Pancreas (tissue), 10 donors: Measurements from ENCODE around the gene AFDN. TPM values are rescaled to one million over a fixed set of nuclear protein-coding genes. Genes with fewer than 3 reads are reported as not detected.

ENCODE experiments used
- ATAC-seq, 4 donors: fragments of 200-7000 bp; cut with Tn5 transposase; one replicate each; pipeline versions ENCODE4 v1.8.0 to v1.9.1; 2020; ENCODE audit warnings: mild to moderate bottlenecking in 4 of 4, moderate library complexity in 4 of 4
- DNase-seq, 6 donors: peaks; one replicate each; pipeline ENCODE4 v3.0.0-alpha.2; 2020
- FAIRE-seq: peaks from 2 replicates; lab custom pipeline; 2012; peaks lifted over from hg19 to GRCh38; lab: Jason Lieb, UNC
- H3K27ac ChIP-seq, 4 donors: fragments of 200-600 bp; sonication (generic); 1 replicate in 3 of 4; 2 replicates in 1 of 4; pipeline versions ENCODE4 v1.5.0 to v1.8.0; 2020
- H3K27me3 ChIP-seq, 4 donors: fragments of 200-600 bp; one replicate each; pipeline ENCODE4 v1.8.0; 2021
- H3K36me3 ChIP-seq, 3 donors: fragments of 200-600 bp; sonication (generic) in 1 of 3; one replicate each; pipeline versions ENCODE4 v1.5.0 to v1.8.0; 2020 to 2021
- H3K4me1 ChIP-seq, 3 donors: fragments of 200-600 bp; one replicate each; pipeline ENCODE4 v1.8.0; 2021
- H3K4me3 ChIP-seq, 4 donors: fragments of 200-600 bp; sonication (generic) in 2 of 4; one replicate each; pipeline versions ENCODE4 v1.5.0 to v1.8.0; 2020 to 2021
- H3K9me3 ChIP-seq, 4 donors: fragments of 200-600 bp; one replicate each; pipeline ENCODE4 v1.8.0; 2021
- WGBS, 2 donors: extraction: QIAGEN DNeasy Blood & Tissue Kit; methylation state at CpG; one replicate each; pipeline ENCODE4 v1.1.7; 2013; 5-methylcytosine and 5-hydroxymethylcytosine counted together
- intact Hi-C, 3 donors: fragments of 100-400 bp; cut with DNase I; formaldehyde crosslinking; loops; one replicate each; pipeline versions ENCODE4 v1.11.1 to v1.14.2; 2022
- polyA plus RNA-seq, 2 donors: library from polyadenylated mRNA; stranded (reverse); fragments of 200-250 nt; gene quantifications; one replicate each; pipeline ENCODE4 v1.2.3, GENCODE V29; 2013
- total RNA-seq, 6 donors: library from RNA; stranded (reverse); fragmentation: NEBNext Ultra II Directional in 4 of 6; extraction: Animal tissue kit (Norgen Biotek cat#: 25700) in 4 of 6; gene quantifications; one replicate each; pipeline versions ENCODE4 v1.2.1 to v1.2.4, GENCODE V29; 2021 to 2023
- TF ChIP-seq, protein P1 (sequence below), 4 donors: fragments of 200-600 bp; sonication (generic) in 3 of 4; IDR thresholded peaks; one replicate each; pipeline versions ENCODE4 v1.5.0 to v1.8.0; 2021; ENCODE audit warnings: antibody characterized with exemption in 4 of 4
- donor health status: healthy with polysubstance abuse.
- donor health status: DM: no; HTN: no; CAD: no; lungs with moderate emphysema.
- donor health status: DM: no; HTN: no; CAD: no.
- donor health status: control.
- donor health status: control.
- donor health status: Bipolar disorder and iron deficiency.
- donor health status: DM: yes; HTN: yes; CAD: no.
- donor health status: DM: no; HTN: no; CAD: no.
- donor health status: DM: no; HTN: no; CAD: no.
- donor health status: DM: yes; HTN: yes; CAD: no.

Gene AFDN
- total and polyA plus RNA-seq, 8 donors = 55.2 to 122 (median 73.3) TPM

DNA sequence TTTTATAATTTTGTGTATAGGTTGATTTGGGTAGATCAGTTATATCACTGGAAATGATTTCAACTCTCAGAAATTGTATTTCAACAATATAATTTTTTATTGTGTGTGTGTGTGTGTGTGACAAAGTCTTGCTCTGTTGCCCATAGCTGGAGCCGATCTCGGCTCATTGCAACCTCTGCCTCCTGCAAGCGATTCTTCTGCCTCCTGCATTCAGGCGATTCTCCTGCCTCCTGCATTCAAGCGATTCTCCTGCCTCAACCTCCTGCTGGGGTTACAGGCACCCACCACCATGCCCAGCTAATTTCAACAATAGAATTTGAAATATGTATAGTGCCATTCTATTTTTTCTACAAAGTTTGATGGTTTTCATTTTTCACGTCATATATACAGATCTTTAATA lies 24.1 kb downstream of the AFDN start:
- Histone ChIP-seq H3K27me3 (no peaks in the 10 kb centered on the region), H3K9me3 (no peaks in the 10 kb centered on the region), H3K4me3 (no peak overlapping the region), H3K4me1 (peaks cover 12 to 36% (median 28%) of the 10 kb centered on the region in 3 donors), H3K36me3 (no peaks in the 10 kb centered on the region), H3K27ac (peak overlapping the region in 3 of 4 donors; percentile 23 to 81 (median 76))
- intact Hi-C loops = no loop called here
- FAIRE-seq (no peak), DNase-seq (no peak), ATAC-seq (no peak)
- WGBS, 2 donors = 86 to 90% methylated on average over 6 of the region's 6 CpGs
- TF ChIP-seq, protein P1, sequence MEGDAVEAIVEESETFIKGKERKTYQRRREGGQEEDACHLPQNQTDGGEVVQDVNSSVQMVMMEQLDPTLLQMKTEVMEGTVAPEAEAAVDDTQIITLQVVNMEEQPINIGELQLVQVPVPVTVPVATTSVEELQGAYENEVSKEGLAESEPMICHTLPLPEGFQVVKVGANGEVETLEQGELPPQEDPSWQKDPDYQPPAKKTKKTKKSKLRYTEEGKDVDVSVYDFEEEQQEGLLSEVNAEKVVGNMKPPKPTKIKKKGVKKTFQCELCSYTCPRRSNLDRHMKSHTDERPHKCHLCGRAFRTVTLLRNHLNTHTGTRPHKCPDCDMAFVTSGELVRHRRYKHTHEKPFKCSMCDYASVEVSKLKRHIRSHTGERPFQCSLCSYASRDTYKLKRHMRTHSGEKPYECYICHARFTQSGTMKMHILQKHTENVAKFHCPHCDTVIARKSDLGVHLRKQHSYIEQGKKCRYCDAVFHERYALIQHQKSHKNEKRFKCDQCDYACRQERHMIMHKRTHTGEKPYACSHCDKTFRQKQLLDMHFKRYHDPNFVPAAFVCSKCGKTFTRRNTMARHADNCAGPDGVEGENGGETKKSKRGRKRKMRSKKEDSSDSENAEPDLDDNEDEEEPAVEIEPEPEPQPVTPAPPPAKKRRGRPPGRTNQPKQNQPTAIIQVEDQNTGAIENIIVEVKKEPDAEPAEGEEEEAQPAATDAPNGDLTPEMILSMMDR (IDR thresholded peaks at IDR 0.05) = no peak

DNA sequence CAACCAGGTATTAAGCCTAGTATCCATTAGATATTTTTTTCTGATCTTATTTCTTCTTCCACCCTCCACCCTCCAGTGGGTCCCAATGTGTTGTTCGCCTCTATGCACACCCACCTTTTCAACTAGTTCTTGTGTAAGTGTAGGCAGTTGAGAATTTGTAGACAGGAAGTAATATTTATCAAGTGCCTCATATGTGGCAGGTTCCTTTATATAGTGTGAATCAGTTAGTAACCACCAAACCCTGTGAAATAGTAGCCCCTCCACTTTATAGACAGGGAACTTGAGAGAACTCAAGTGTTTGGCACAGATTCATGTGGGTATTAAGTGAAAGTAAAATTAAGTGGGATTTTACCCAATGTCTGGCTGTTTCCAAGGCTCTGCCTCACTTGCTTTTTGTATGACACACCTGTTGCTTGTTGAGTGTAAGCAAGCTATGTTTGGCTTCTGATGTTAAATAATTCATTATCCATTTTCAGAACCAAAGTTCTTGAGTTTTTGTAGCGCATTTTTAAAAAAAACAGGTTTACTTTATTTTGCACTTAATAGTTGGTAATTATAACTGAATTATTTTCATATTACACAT lies 24.8 kb downstream of the AFDN start:
- Histone ChIP-seq H3K4me1 (peaks cover 12 to 36% (median 28%) of the 10 kb centered on the region in 3 donors), H3K9me3 (no peaks in the 10 kb centered on the region)
- intact Hi-C loops = no loop called here

DNA sequence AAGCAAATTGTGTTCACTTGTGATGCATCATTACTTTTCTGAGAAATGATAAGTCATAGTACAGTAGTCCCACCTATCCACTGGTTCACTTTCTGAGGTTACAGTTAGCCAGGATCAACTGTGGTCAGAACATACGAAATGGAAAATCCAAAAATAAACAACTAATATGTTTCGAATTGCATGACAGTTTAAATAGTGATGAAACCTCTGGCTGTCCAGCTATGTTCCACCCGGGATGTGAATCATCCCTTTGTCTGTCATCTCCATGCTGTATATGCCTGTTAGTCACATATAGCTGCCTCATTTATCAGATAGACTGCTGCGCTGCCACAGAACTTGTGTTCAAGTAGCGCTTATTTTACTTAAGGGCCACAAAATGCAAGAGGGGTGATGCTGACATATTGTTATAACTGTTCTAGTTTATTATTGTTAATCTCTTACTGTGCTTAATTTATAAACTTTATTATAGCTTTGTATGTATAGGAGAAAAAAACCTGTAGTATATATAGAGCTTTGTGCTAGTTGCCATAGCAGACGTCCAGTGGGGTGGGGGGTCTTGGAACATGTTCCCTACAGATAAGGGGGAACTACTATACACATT lies 29.2 kb downstream of the AFDN start:
- DNase-seq (no peak), ATAC-seq (peak in 3 of 4 donors; percentile 12 to 56 (median 18)), FAIRE-seq (peak; percentile 76)
- H3K27me3 ChIP-seq = no peaks in the 10 kb centered on the region
- H3K4me1 ChIP-seq = peaks cover 14 to 46% (median 41%) of the 10 kb centered on the region in 3 donors
- WGBS, 2 donors = 79 to 84% methylated on average over 6 of the region's 6 CpGs
- TF ChIP-seq, protein P1 (IDR thresholded peaks at IDR 0.05) = no peak
- no peaks in the 10 kb centered on the region for H3K36me3 ChIP-seq
- no peaks in the 10 kb centered on the region for H3K9me3 ChIP-seq
- no peak overlapping the region for H3K4me3 ChIP-seq
- H3K27ac ChIP-seq = peak overlapping the region in 1 of 4 donors; percentile 9
- intact Hi-C loops = no loop called here

More for the DNA sequence above, 24.8 kb downstream of the AFDN start:
- WGBS, 2 donors = 99 to 100% methylated on average over 2 of the region's 2 CpGs
- no peaks in the 10 kb centered on the region for H3K27me3 ChIP-seq
- FAIRE-seq (no peak), ATAC-seq (no peak), DNase-seq (no peak)
- H3K36me3 ChIP-seq = no peaks in the 10 kb centered on the region
- H3K4me3 ChIP-seq = no peak overlapping the region
- TF ChIP-seq, protein P1 (IDR thresholded peaks at IDR 0.05) = no peak
- H3K27ac ChIP-seq = peak overlapping the region in 2 of 4 donors; percentile 76 to 81

DNA sequence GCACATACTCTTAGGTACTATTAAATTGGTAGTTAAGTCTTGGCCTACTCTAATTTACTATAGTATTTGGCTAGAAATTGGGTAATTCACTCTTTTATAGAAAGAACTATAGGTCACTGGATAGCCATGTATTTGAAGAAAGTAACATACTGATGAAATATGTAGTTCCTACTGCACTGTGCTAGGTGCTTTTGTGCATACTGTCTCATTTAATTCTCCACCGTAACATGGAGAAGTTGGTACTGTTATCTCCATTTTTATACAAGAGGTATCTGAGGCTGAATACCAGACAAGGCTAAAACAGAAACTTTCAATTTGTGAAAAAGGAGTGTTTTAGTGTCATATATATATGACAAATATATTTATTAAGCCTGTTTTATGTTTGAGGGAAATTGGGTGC lies 29.8 kb downstream of the AFDN start:
- intact Hi-C loops = no loop called here
- Histone ChIP-seq H3K4me1 (peaks cover 14 to 49% (median 40%) of the 10 kb centered on the region in 3 donors), H3K27ac (no peak overlapping the region), H3K9me3 (no peaks in the 10 kb centered on the region), H3K36me3 (no peaks in the 10 kb centered on the region), H3K27me3 (no peaks in the 10 kb centered on the region), H3K4me3 (no peak overlapping the region)
- FAIRE-seq = no peak
- TF ChIP-seq, protein P1 (IDR thresholded peaks at IDR 0.05) = no peak
- no peak for ATAC-seq
- 95 to 97% methylated on average over 1 of the region's 1 CpG for WGBS, 2 donors
- DNase-seq = no peak
